Esophagus squamous epithelium (tissue), 4 donors: Measurements from ENCODE around the gene TTC28.

Experiments
- CTCF ChIP-seq, 6 experiments: fragments of 450-650 bp in 4 of 6; fragments of 200-600 bp in 2 of 6; sonication (generic) in 2 of 6; IDR thresholded peaks; one replicate each; pipeline ENCODE4 v1.5.1; 2016 to 2019; ENCODE audit warnings: antibody characterized with exemption in 6 of 6, mild to moderate bottlenecking in 4 of 6, moderate library complexity in 4 of 6
- POLR2A ChIP-seq, 4 donors: fragments of 450-650 bp; IDR thresholded peaks; one replicate each; pipeline ENCODE4 v1.6.1; 2017; ENCODE audit warnings: antibody characterized with exemption in 4 of 4, mild to moderate bottlenecking in 4 of 4, moderate library complexity in 3 of 4

- TF ChIP-seq POLR2A (IDR thresholded peaks at IDR 0.05) (no peak), CTCF (IDR thresholded peaks at IDR 0.05) (no peak)
Measured at GRCh38 chr22:28093711-28094110, 585.9 kb downstream of the TTC28 start.
